Hypothalamus (tissue), 51 donors: ENCODE measurements around the gene AGPAT3.

Experiments used
- DNase-seq, 51 donors: peaks; one replicate each; lab custom pipeline; 2025; lab: John Stamatoyannopoulos, UW

The AGPAT3 gene

DNA sequence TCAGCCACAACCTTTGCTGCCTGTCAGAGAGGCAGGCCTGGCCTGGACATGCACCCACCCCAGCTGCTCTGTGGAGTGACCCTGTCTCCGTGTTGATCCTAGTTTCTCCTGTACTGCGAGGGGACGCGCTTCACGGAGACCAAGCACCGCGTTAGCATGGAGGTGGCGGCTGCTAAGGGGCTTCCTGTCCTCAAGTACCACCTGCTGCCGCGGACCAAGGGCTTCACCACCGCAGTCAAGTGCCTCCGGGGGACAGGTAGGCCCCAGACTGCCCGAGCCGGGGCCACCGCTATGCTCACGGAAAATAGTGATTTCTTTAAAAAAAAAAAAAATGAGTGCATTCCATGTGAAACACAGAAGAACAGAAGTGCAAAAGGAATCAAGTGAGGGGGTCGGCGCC is 105.5 kb downstream of the AGPAT3 start:
- no peak for DNase-seq

DNA sequence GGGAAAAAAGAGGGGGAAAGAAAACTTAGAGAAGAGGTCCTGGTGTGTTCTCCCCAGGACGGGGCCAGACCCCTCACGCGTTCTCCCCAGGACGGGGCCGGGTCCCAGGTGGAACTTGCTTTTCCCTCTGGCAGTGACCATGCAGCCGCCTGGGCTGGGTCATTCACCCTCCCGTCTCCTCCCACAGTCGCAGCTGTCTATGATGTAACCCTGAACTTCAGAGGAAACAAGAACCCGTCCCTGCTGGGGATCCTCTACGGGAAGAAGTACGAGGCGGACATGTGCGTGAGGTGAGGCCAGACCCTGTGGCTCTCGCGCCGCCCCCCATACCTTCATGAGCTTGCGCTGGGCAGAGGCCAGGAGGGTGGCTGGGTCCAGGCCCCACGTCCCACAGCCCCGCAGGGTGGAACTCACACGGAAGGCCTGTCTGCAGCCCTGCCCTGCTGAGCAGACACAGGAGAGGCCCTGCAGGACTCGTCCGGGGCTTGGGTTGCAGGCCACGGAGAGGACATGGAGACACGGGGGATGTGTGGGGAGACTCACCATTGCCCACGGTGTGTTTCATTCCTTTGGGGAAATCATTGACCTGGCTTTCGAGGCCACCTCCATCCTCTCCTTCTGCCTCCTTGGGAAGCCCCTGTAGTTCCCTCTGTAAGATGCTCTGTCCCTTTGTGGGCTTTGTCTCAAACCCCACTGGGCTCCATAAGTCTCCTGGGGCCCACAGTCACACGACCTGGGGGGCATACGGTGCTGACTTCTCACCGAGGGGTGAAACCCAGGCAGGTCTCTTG is 106.4 kb downstream of the AGPAT3 start:
- peak in 12 of 51 donors; percentile 20 to 50 (median 28) for DNase-seq

DNA sequence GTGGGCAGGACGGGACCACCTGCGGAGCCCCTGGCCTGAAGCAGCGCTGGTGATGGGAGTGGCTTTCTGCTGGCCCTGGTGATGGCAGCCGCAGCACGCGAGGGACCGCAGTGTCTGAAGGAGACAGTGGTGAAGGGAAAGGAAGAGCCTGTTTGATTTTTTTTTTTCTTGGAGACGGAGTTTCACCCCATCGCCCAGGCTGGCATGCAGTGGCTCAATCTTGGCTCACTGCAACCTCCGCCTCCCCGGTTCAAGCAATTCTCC is 106.9 kb downstream of the AGPAT3 start:
- DNase-seq, result no peak

DNA sequence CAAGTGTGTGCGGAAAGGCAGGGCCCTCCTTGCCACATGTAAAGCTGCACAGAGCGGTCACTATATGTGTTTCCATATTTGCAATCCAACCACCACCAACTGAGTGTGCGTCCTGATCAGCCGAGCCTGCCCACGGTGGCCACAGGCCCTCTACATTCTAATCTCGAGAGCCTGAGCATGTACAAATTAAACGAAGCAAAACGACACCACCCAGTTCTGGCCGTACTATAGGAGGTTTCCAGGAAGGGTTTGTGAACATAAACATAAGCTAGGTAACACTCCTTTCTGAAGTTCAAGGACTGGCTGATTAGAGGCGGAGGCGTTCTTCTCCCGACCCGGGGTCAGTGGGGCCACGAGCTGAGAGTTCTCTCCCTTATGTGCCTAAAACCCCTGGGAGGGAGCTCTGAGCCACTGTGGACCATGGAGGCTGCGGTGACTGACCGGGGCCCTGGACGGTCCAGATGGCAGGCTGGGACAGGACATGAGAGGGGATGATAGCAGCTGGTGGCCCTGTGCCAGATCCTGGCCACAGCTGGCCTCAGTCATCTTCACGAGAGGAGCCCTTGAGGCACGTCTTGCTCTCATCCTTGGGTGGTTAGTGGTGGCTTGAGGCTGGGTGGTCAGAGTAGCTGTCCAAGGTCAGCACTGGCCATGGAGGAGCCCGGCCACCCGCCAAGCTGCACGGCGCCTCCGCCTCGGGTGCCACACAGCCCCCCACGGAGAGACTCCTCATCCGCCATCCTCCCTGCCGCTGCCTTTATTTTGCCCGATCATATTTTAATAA is 108.0 kb downstream of the AGPAT3 start:
- peak in 2 of 51 donors; percentile 18 to 24 for DNase-seq

DNA sequence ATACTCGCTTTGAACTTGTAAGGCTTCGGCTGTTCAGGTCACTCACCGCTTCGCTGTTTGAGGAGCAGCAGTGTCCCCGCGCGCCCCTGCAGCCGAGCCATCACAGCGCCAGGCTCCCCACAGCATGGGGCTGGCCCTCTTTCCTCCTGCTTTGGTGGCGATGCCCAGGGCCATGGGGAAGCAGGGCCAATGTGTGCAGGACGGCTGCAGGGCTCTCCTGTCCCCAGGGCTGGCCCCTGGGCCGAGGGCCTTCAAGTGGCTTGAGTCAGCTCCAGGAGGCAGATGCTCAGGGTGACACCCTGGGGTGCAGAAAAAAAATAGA is 108.6 kb downstream of the AGPAT3 start:
- DNase-seq, result no peak

DNA sequence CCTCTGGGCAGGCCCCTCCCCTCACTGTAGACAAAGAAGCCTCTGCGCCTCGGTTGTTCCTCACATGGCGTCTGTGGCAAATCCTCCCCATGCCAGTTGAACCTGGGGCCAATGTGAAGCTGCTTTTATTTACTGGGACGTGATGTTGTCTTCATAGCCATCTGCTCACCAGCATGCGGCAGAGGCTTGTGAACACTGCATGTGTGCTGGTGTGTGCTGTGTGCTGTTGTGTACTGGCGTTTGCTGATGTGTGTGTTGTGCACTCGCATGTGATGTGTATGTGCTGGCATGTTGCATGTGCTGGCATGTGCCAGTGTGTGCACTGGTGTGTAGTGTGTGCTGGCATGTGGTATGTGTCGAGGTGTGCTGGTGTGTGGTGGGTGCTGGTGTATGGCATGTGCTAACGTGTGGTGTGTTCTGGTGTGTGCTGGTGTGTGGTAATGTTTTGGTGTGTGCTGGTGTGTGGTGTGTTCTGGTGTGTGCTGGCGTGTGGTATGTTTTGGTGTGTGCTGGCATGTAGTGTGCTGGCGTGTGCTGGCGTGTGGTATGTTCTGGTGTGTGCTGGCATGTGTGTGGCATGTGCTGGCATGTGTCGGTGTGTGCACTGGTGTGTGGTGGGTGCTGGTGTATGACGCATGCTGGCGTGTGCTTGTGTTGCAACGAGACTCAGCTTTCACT is 109.9 kb downstream of the AGPAT3 start:
- no peak for DNase-seq

DNA sequence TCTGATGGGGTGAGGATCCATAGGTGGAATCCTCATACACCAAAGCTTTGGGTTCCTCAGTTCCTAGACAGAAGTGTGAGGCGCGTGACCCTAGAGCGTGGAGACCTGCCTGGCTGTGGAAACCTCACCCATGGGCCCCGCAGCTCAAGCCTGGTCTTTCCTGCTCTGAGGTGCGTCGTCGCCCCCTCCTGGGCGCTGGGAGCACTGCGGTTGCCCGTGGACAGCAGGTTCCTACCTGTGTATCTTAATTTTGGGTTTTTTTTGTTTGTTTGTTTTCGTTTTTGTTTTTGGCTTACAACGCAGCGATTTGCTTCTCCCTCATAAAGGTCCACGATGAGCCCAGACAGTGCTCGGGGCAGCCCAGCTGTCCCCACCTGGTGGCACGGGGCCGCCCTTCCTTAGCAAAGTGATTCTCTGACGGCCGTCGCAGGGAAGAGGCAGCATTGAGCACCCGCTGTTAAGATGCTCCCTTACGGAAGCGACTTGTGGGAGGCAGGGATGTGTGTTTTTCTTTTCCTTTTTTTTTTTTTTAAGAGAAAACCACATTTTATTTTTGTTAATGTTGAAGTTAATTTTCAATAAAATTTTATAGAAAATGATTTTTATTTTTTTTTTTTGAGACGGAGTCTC is 110.6 kb downstream of the AGPAT3 start:
- peak in 48 of 51 donors; percentile 8 to 83 (median 56) for DNase-seq

DNA sequence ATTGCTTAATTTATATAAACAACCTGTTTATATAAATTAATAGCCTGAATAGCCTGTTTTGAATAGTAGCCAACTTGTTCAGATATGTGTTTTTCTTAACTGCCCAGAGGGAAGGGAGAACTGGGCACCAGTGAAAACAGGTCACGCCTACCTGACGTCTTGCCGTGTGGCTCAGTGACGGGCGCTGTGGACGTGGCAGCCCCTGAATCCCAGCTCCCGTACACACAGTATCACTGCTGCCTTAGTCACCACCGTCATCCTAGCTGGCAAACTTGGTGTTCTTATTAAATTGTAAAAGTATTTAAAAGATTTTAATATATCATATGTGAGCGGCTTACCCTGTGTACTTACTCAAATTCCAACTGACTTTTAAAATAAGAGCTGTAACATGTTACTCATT is 111.6 kb downstream of the AGPAT3 start:
- no peak for DNase-seq

DNA sequence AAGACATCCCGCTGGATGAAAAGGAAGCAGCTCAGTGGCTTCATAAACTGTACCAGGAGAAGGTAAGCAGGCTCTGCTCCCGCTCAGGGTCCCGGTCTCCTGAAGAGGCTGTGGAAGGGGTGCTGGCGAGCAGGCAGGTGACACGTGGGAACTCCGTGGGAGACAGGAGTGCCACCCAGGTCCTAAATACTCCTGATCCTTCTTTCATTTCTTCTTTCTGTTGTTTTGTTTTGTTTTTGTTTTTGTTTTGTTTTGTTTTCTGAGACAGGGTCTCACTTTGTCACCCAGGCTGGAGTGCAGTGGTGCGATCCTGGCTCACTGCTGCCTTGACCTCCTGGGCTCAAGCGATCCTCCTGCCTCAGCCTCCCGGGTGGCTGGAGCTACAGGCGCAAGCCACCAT is 113.0 kb downstream of the AGPAT3 start:
- no peak for DNase-seq

DNA sequence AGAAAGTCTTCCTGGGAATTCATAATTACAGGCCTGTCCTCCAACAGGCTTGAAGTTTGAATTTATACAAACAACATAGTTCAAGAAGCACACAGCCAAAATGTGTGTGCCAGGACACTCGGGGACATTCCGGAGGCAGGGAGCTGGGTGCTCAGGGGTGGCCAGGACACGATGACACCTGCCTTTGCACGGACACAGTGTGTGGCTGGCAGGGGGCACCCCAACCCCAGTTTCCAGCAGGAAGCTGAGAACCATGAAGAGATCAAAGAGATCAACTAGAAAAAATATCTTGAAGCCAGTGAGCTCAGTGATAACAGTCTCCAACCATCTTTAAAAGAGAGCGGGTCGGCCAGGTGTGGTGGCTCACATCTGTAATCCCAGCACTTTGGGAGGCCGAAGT is 114.6 kb downstream of the AGPAT3 start:
- peak in 14 of 51 donors; percentile 25 to 67 (median 39) for DNase-seq

DNA sequence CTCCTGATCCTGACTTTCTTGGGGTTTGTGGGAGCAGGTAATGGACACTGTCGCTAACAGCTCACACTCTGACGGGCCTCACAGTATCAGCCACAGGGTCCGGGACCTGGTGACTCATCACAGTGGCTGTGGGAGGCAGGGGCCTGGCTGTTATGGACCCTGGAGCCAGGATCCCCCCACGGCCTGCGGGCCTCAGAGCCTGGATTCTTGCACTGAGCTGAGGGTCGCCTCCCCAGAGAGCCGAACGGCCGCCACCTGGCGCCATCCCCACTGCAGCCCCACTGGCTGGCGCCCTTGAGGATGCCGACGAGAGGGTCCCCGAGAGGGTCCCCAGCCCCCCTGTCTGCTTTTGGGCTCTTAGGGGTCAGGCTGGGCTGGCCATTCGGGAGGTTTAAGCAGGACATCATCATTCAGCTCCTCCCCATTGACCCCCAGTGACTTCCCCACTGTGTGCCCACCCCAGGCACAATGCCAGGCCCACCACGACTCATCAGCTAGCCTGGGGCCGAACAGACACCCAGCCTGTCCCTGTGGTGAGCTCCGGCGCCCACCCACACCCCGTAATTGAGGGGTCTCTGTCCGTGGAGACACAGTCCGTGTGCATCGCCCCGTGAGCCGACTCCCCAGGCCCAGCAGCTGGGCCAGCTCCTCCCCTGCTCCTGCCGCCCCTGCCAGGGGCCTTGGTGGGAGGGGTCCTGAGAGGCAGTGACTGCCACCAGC is 116.3 kb downstream of the AGPAT3 start:
- no peak for DNase-seq

DNA sequence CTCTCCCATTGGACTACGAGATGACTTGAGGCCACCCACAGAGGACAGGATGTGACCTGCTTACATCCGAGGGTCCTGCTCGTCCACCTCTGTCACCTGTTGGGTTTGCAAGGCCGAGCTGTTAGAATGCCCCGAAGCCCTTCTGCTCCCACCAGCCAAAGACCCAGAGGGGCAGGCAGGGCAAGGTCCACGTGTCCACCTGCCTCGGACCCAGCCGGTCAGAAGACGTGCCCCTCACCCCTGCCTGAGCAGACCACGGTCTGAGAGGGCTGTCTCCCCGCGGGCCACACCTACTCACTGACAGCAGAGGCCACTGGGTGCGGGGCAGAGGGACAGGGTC is 116.8 kb downstream of the AGPAT3 start:
- no peak for DNase-seq

DNA sequence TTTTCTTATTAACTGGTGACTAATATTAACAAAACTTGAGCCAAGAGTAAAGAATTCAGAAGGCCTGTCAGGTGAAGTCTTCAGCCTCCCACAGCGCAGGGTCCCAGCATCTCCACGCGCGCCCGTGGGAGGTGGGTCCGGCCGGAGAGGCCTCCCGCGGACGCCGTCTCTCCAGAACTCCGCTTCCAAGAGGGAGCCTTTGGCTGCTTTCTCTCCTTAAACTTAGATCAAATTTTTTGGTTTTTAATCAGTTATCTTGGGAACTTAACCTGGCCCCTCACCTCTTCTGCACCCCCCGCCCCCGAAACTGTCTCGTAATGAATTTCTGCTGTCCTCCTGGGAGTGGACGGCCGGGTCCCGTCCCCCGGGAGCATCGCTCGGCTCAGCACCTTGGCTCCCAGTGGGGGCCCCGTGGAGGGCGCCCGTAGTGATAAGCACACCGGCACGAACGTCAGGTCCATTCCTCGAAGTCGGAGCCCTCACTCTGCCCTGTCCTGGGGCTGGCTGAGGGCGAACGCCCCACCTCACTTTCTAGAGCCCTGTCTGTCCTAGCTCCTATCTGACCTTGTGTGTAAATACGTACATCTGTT is 117.6 kb downstream of the AGPAT3 start:
- no peak for DNase-seq

DNA sequence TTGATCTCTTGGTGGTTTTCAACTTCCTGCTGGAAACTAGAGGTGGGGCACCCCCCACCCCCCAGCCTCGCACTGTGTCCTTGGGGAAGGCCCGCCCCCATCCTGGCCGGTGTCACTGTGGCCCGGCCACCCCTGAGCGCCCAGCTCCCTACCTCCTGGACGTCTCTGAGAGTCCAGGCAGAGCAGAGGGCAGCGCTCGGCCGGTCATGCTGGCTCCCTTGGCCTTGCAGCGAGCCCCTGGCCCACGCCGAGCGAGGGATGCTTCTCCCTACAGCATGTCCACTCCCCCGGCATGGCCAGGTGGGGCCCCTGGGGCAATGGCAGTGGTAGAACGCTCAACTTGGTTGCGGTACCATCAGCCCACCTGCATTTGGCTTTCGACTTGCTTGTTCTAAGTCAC is 118.4 kb downstream of the AGPAT3 start:
- DNase-seq, result no peak

DNA sequence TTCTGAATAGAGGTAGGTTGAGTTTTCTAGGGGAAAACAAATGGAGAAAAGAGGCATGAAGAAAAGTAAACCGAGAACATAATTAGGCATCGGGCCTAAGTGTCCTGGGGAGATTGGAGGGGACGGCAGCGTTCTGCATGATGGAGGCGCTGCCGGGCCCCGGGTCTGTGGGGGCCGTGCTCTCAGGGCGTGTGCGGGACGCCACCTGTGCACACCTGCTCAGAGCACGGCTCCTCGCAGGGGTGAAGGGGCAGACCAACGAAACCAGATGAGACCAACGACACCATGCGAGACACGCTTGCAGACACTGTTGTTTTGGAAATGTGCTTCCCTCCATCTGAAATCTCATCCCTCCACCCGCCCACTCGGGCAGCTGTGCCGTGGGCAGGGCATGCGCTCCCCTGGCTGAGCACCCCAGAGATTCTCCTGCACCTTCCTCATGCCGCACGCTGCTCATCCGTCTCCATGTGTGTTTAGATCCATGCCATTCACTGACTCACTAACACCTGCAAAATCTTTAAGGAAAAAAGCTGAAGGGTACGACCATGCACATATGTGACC is 118.9 kb downstream of the AGPAT3 start:
- no peak for DNase-seq

DNA sequence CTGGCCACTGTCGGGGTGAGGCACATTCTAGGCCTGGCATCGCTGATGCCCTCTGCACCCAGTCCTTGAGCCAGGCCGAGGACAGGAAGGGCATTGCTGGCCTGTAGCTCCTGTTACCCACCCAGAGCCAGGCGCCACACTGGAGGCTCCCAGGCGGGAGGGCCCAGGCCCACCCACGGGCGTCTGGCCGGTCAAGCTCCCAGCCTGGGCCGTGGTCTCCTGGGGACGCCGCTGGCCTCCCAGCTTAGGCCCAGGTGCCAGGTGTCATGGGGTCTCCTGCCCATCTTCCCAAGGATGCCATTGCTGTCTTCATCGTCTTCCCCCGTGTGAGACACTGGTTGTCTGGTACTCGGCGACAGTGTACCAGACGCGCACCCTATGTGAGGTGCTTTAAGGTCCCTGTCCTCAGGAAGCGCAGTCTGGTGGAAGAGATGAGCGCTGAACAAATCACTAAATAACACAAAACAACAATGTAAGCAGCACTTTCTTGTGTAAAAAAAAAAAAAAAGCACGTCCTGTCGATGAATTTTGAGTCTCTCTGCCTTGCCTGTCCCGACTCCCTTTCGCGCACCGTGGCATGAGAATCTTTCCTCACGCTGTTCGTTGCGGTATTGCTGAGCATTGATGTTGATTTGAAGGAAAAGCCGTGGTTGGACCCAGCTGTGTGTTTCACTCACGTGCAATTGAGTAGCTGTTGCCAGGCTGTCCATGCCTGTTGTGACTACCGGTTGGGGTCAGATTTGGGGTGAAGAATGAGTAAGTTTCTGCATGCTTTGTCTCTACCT is 120.1 kb downstream of the AGPAT3 start:
- DNase-seq, result no peak

DNA sequence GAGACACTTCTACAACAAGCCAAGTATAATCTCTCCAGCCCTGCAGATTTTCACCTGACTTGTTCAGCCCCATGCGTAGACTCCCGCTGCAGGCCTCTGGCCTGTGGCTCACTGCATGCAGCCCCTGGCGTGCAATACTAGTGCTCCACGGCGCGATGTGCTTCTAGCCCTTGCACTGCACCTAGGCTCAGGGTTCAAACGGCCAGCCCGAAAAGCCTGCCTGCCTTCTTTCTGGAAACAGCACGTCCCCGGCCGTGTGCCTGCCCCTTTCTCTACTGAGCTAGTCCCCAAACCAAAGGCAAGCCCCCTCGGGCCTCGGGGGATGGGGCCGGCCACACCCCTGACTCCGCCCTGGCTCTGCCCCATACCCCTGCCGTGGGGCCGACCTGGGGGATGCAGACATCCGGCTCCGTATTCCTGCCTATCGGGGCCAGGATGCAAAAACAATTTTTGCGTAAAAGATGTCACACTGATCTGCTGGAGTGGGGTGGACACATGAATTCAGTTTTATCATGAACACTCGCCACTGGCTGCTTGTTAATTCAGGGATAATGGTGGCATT is 120.7 kb downstream of the AGPAT3 start:
- DNase-seq, result no peak

DNA sequence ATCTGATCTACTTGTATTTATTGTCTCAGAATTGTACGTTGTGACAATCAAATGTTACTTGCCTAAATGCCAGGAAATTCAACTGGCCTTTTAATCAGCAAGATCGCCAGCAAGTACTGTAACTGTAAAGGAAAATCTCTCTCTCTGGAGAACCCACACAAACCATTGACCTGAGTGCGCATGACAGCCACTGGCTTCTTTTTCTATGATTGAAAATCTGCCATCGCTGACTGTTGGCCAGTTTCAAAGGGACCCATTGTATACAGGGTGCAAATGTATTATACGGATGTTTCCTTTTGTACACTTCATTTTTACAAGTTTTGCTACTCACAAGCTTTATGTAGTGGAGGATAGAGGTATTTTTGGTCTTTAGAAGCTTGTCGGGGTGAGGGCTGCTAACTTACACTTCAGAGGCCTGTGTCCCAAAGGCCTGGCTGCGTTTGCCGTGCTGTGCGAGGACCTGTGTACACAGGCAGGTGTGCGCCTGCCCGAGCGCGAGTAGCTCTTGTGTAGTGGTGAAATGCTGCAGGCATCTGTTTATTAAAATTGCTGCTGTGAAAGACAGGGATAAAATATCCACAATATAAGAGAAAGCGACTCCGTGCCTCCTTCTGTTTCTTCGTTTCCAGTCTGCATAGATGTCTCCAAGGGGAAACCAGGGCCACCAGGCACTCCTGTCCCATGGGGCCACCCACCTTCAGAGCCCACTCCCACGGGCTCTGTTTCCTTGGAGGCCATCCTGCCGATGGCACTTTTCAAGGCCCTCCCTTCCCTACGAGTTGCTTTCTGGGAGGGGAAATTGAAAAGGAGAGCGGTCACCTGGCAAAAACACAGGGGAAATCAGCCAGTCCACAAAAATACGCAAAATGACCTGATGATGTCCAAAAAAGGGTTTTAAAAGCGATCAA is 121.8 kb downstream of the AGPAT3 start:
- peak in 15 of 51 donors; percentile 25 to 77 (median 47) for DNase-seq
